Measurements from ENCODE around the gene UNC5A.

UNC5A gene

DNA sequence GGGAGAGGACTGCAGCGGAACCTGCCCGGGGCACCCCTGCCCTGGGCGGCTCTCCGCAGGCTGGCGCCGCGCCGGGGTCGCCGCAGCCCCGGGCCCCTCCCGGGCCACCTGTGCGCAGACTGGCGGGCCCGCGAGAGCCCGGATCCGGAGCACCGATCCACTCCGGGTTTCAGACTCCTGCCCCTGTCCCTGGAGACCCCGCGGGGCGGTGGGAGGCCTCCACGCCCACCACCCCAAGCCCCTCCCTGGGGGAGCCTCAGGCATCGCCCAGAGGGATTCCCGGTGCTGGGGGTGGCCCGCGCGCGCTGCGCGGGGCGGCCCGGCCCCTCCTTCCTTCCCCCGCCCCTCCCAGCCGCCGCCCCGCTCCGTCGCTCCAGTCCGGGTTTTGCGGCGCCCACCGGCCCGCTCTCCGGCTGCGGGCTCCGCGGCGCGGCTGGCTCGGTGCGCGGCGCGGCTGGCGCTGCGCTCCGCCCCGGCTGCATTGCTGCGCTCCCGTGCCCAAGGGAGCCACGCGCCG lies at the start of gene UNC5A:
Gene UNC5A (plus strand): TSS at position 479 of the 517 bp plus-strand sequence. CDS start 192 bp downstream, outside the sequence.
- peak; percentile 58 for DNase-seq

DNA sequence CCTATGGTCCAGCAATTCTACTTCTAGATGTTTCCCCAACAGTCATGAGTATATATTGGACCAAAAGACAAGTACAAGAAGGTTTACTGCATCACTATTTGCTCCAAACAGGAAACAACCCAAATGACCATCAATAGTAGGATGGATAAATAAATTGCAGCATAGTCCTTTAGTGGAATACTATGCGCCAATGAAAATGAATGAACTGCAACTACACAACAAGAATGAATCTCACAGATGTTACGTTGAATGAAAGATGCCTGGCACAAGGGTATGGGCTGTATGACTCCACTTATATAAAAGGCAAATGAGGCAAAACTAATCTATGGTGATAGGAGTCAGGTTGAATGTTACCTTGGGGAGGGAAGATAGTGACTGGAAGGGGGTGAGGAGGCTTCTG lies 48.6 kb upstream of the UNC5A start:
- DNase-seq, result no peak

DNA sequence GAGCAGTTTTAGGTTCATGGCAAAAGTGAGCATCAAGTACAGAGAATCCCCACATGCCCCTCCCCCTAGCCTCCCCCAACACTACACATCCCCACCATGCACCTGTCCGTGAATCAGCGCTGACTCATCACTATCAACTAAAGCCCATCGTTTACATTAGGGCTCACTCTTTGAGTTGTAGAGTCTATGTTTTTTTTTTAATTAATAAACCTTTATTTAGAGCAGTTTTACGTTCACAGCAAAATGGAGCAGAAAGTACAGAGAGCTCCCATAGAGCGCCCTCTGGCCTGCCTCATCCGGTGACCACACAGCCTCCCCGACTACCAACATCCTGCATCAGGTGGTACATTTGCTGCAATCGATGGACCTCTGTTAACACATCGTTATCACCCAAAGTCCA lies 47.9 kb upstream of the UNC5A start:
- no peak for DNase-seq

DNA sequence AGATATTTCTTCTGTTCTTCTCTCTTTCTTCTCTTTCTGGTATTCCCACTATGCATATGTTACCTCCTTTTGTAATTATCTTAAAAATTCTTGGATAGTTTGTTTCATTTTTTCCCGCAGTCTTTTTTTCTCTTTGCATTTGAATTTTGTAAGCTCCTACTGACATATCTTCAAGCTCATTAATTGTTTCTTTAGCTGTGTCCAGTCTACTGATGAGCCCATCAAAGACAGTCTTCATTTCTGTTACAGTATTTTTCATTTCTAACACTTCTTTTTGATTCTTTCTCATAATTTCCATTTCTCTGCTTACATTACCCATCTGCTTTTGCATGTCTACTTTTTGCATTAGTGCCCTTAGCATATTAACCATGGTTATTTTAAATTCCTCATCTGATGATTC lies 44.7 kb upstream of the UNC5A start:
- no peak for DNase-seq

DNA sequence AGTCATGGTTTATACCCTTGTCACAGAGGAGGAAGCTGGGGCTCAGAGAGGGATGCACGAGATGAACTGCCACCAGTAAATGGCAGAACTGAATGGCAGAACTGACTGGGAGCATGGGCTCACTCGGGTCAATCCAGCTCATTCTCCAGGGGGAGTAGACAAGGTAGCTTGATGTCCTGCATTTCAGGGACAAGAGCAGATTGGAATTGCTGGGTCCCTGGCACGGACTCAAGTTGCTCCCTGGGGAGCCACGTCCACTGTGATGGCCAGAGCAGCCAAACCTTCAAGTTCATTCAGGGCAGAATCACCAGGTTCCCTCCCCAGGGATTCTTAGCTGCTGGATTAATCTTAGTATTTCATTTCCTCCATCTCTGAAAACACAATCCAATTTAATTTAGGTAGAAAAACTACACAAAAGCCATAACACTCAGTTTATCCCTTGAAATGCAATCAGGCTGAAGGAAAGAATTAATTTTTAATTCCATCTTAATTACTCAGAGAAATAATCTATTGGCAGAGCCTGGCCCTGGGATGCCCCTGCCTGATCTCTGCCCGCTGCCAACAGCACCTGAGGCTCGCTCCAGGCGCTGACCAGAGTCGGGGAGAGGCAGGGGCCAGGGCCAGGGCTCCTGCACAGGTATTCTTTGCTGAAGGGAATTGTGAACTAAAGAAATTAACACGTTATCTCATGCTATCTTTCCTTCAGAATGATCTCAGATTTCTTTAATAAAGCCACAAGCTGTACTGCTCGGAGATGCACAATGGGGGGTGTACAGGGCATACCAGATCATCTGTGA lies 42.0 kb upstream of the UNC5A start:
- DNase-seq, result no peak

DNA sequence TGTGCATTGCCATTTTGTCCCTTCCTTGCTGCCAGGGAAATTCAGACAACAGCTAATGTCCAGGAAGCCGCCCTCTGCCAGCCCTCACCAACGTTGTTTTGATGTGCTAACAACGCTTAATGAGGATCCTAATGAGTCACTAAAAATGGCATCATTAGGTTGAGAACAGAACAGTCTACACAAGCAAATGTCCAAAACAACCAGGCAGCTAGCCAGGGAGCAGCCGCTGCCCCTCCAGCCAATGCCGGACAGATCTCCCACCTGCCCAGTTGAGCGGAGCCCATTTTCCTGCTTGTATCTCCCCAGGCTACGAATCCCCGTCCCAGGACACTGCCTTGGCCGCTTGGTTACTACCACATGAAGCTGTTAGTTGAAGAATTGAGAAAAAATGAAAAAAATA lies 40.4 kb upstream of the UNC5A start:
- no peak for DNase-seq

DNA sequence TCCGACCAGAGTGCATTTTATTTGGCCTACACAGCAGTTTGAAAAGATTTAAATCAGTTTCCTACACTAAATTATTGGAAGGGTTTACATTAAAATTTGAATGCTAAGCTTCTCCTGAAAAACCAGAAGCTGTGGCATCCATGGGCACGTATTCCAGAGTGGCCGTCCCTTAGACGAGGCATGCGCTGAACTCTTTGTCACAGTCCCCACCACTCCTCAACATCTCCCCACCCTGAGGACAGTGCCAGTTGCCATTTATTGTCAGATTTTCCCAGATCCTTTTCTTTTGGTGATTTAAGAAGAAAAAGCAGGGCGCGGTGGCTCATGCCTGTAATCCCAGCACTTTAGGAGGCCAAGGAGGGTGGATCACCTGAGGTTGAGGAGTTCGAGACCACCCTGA lies 39.9 kb upstream of the UNC5A start:
- DNase-seq, result no peak

DNA sequence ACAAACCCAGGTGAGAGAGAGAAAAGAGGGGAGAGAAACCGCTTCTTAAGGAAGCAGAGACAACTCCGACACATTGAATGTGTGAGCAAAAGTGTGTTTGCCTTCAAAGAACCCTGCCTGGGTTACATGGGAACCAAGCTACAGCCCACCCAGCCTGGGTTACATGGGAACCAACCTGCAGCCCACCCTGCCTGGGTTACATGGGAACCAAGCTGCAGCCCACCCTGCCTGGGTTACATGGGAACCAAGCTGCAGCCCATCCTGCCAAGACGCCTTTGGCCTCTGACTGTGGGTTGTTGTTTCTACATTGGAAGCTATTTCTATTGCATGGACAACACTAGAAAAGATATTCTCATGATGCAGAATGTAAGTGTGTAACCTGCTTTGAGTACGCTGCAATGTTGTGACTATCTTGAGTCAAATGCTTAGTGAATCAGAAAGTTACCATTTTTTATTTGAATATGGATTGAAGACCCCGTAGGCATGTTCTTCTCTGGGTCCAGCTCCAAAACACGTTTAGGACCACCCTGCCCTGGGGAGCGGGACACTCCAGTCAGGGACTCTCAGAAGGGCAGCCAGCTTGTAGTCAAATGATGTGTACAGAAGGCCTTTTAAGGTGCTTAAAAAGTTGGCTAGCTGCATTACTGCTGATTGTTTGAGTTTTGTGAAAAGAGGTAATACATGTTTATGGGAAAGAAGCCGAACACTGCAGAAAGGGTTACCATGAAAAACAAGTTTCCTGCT lies 39.1 kb upstream of the UNC5A start:
- DNase-seq, result no peak

DNA sequence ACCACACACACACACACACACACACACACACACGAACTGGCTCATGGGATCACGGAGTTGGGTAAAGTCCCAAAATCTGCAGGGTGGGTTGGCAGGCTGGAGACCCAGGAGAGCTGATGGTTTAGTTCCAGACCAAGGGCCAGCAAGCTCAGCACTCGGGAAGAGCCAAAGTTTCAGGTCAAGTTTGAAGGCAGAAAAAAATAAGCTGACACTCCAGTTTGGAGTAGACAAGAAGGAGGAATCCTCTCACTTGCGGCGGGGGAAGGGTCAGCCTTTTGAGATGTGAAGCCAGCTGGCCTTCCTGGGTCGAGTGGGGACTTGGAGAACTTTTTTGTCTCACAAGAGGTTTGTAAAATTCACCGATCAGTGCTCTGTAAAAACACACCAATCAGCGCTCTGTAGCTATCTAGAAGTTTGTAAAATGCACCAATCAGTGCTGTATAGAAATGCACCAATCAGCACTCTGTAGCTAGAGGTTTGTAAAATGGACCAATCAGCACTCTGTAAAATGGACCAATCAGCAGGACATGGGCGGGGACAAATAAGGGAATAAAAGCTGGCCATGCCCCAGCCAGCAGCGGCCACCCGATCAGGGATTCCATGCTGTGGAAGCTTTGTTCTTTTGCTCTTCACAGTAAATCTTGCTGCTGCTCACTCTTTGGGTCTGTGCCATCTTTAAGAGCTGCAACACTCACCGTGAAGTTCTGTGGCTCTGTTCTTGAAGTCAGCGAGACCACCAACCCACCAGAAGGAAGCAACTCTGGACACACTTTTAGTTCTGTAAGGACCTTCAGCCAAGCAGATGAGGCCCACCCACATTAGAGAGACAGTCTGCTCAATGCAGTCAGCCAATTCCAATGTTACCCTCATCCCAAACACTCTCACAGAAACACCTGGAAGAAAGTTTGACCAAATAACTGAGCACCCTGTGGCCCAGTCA lies 37.8 kb upstream of the UNC5A start:
- no peak for DNase-seq

DNA sequence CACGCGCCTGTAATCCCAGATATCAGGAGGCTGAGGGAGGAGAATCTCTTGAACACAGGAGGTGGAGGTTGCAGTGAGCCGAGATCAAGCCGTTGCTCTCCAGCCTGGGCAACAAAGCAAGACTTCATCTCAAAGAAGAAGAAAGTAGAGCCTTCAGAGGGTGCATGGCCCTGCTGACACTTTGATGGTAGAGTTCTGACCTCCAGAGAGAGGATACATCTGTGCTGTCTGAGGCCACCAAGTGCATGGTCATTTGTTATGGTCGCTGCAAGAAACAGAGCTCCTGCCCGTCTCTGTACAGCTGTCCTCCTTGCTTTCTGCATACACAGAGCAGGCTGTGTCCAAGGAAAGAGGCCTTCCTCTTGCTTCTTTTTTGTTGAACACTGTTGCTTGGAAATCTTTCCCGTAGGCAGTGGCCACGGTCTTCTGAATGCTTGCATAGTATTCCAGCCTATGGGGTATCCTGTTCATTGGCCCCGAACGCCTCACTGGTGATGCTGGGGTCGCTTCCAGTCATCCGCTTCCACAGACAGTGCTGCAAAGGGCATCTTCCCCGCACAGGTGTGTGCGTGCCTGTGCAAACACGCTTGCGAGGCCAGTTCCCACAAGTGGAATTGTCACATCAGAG lies 36.8 kb upstream of the UNC5A start:
- no peak for DNase-seq

DNA sequence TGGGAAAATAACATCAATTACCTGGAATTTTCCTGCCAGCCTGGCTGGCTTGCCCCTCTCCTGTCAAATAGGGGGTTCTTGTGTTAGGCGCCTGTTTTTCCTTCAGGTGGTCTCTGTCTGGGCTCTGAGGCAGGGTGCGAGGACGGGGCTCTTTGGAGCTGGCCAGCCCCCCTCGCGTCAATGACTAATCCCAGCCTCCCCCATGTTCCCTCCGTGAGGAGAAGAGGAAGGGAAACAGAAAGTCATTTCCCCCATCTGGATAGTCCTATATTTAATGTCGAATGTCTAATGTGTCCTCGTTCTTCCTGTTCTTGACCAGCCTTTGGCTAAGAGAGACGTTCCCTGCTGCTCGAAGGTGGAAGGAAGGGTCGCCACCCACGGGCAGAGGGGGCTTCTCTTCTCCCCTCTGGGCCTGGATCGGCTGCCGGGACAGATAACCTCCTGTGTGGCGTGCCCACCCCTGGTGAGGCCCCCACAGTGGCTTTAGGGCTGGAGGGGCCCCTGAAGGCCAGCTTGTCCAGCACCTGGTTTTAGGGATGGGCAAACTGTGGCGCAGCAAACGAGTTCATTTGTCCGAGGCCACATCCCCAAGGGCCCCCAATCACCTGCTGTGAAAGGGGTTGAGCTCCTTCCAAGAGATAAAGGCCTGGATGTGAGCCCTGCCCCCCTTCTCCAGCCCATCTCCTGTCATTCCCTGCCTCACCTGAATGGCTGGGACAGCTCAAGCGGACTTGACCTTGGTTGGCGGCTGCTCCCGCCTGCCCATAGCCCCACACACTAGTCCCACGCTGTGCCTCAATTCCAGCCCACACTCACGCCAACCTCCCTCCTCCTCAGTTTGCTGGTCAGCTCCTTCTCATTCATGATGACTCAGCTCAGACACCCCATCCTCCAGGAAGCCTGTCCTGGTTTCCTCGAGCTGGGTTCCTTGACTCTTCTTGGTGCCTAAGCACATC lies 35.9 kb upstream of the UNC5A start:
- DNase-seq, result no peak

DNA sequence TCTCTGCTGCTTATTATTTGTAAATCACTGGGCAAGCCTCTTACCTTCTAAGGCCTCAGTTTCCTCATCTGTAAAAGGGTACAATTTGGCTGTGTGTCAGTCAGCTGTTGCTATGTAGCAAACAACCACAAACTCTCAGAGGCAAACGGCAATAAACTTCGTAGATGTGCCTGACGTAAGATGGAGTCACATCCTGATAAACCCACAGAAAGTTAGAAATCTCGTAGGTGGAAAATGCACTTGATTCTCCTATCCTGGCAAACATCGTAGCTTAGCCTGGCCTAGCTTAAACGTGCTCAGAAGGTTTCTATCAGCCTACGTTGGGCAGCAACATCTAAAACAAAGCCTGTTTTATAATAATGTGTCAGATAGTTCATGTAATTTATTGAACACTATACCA lies 35.0 kb upstream of the UNC5A start:
- no peak for DNase-seq

DNA sequence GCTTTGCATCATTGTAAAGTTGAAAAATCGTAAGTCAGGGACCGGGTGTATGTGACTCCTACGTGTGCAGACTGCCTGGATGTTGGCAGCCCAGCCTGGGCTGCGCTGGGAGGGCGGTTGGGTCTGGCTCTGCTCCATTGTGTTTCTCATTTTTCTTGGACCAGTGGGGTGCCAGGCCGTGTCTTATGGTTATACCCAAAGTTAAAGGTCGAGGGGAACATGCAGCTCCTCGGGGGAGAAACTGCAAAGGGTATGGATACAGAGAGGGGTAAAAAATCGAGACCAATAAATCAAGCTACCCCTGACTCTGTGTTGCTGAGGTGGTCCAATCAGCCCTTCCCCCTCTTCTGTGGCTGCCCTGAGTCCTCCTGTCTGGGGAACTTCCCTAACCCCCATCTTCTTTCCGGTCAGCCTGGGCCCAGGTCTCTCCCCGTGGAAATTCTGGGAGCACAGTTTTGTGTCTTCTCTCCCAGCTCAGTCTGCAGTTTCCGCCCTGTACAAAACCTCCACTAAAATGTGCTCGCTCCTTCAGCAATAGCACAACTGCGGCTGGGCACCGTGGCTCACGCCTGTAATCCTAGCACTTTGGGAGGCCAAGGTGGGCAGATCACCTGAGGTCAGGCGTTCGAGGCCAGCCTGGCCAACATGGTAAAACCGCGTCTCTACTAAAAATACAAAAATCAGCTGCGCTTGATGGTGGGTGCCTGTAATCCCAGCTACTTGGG lies 34.1 kb upstream of the UNC5A start:
- no peak for DNase-seq

DNA sequence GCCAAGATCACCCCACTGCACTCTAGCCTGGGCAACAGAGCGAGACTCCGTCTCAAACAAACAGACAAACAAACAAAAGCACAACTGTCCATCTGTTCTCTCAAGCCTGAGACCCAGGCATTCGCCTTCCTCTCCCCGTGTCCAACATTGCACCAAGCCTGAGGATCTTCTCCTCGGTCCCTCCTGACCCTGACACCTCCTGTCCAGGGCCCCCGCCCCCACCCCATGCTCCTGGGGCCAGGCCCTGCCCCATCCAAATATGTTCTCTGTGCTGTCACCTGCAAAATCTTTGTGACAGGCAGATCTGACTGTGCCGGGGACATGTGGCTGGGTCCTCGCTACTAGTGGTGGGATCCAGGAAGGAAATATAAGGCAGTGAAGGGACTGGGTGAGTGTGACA lies 33.4 kb upstream of the UNC5A start:
- DNase-seq, result no peak

DNA sequence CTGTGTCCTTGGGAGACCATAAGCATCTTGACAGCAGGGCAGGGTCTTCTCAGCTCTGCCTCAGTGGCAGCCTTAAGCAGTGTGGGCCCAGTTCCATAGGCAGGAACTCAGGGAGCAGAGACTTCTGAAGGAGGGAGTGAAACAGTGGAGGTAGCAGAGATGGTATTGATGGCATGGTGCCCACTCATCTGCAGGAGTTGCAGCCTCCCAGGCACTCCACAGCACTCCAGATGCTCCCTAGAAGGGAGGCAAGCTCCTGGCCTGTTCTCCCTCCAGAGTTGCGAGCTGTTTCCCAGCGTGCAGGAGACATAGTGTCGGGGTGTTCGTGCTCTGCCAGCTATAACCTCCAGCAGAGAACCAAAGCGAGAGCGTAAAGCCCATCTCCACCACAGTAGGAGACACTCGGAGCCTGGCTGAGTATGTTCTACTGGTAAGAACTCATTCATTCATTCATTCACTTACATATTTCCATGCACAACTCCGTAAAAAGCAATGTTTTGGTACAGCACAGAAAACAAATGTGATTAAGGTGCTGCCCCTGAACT lies 31.4 kb upstream of the UNC5A start:
- DNase-seq, result no peak

DNA sequence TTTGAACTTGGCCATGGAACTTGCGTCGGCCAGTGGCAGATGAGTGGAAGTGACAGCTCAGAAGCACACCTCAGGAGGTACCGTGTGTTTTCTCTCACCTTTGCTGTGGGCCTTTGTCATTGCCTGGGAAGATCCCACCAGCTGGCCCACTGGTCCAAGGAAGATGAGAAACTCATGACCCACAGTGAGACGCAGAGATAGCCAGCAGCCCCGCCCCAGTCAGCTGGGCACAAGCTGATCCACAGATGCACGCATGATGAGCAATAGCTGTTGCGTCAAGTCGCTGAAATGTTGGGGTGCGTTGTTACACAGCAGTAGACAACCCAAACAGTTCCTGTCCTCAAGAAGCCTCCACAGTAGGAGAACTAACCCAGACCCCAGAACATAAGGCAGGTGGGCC lies 30.8 kb upstream of the UNC5A start:
- no peak for DNase-seq

DNA sequence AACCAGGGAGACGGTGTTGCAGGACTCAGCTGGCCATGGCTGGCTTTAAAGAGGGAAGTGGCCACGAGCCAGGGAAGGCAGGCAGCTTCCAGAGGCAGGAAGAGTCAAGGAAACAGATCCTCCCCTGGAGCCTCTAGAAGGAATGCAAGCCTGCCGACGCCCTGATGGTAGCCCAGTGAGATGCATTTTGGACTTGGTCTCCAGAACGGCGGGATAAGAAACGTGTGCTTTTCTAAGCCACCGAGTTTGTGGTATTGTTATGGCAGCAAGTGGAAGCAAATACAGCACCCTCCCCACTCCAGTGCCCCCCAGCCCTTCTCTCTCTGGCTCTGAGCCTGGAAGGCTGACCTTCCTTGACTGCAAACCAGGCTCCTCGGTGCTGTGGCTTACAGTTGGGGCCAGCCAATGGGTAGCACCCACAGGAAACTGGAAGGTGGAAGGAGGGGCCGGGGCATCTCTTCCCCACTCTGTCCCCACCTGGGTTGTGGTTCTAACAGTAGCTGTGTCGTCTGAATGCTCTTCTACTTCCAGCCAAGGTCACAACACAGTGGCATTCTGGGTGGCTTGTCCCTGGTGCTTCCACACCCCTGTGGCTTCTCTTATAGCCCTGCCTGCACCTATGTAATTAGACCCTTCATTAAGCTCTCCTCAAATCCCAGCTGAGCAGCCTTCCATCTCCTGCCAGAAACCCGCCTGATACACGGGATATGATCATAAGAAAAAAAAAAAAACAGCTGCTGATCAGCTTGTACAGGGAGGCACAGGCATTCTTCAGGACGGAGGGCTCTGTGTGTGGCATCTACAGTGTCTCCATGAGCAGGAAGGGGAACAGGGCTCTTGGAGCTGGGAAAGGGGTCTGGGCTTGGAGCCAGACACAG lies 29.9 kb upstream of the UNC5A start:
- DNase-seq, result peak; percentile 38

DNA sequence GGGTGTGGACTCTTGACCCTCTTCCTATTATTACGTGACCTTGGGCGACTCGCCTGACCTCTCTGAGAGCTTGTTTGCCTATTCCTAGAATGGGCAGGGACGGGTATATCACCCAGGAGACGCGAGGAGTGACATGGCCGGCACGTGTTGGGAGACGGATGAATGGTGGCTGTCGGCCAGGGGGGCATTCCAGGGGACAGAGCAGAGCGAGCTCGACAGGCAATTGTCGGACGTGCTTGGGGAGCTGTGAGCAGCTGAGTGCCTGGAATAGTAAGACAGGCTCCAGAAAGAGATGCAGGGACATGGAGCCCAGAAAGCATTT lies 29.3 kb upstream of the UNC5A start:
- DNase-seq, result no peak
